Gastrocnemius medialis (tissue), 4 donors: ENCODE data around the gene BCL2. TPM values are rescaled to one million over a fixed set of nuclear protein-coding genes. Genes with fewer than 3 reads are reported as not detected.

Source experiments
- ATAC-seq, 2 donors: fragments of 150-250 bp; one replicate each; pipeline ENCODE4 v1.9.1; 2016
- DNase-seq, 2 donors: peaks; one replicate each; pipeline ENCODE4 v3.0.0-alpha.2; 2019
- H3K27ac ChIP-seq, 4 donors: fragments of 200-600 bp; sonication (generic); 1 replicate in 1 of 4; 2 replicates in 3 of 4; pipeline ENCODE4 v1.5.1; 2016 to 2018; ENCODE audit warnings: mild to moderate bottlenecking in 2 of 4, moderate library complexity in 1 of 4
- H3K27me3 ChIP-seq, 3 donors: fragments of 200-600 bp; sonication (generic) in 2 of 3; 1 replicate in 1 of 3; 2 replicates in 2 of 3; pipeline versions ENCODE4 v1.5.1 to v1.6.0; 2016 to 2019; ENCODE audit warnings: mild to moderate bottlenecking in 1 of 3, moderate library complexity in 1 of 3
- H3K36me3 ChIP-seq, 2 donors: fragments of 200-600 bp; sonication (generic) in 1 of 2; one replicate each; pipeline ENCODE4 v1.5.1; 2017 to 2018
- H3K4me1 ChIP-seq, 2 donors: fragments of 200-600 bp; sonication (generic) in 1 of 2; one replicate each; pipeline ENCODE4 v1.5.1; 2016 to 2017; ENCODE audit warnings: mild to moderate bottlenecking in 2 of 2
- H3K4me3 ChIP-seq, 4 donors: fragments of 200-600 bp; sonication (generic) in 3 of 4; 1 replicate in 1 of 4; 2 replicates in 3 of 4; pipeline ENCODE4 v1.5.1; 2016 to 2019; ENCODE audit warnings: mild to moderate bottlenecking in 2 of 4
- H3K9me3 ChIP-seq, 3 donors: fragments of 200-600 bp; sonication (generic) in 2 of 3; 1 replicate in 1 of 3; 2 replicates in 2 of 3; pipeline ENCODE4 v1.5.1; 2016 to 2019
- POLR2A ChIP-seq, 2 donors: fragments of 450-650 bp; IDR thresholded peaks; one replicate each; pipeline ENCODE4 v1.6.1; 2017; ENCODE audit warnings: antibody characterized with exemption in 2 of 2, mild to moderate bottlenecking in 2 of 2, moderate library complexity in 2 of 2
- in situ Hi-C, 4 donors: fragments of 200-750 bp; cut with MboI; loops; one replicate each; pipeline versions ENCODE4 v1.15.0 to v1.8.0; 2017; ENCODE audit warnings: low sequenced_read_pairs in 4 of 4
- intact Hi-C: fragments of 100-400 bp; cut with DNase I; formaldehyde crosslinking; loops from one replicate; pipeline ENCODE4 v1.15.1; 2023; ENCODE audit warnings: low total_unique reads
- total RNA-seq, 4 donors: library from RNA; depleted of rRNA; stranded (reverse); fragments of >200 nt; gene quantifications; one replicate each; pipeline versions ENCODE4 v1.1.0 to v1.2.3, GENCODE V29; 2016
- TF ChIP-seq, protein P1 (sequence below), 5 experiments: fragments of 450-650 bp in 3 of 5; fragments of 200-600 bp in 2 of 5; sonication (generic) in 2 of 5; IDR thresholded peaks in 4 of 5; conservative IDR thresholded peaks in 1 of 5; 1 replicate in 4 of 5; 2 replicates in 1 of 5; pipeline ENCODE4 v1.5.1; 2016 to 2019; ENCODE audit warnings: antibody characterized with exemption in 5 of 5, mild to moderate bottlenecking in 3 of 5, moderate library complexity in 3 of 5

Gene BCL2
- 10 to 100 TPM in 2 of 4 donors, 1 to 10 TPM in 2; 6.2 to 20.4 (median 13.7) TPM for total RNA-seq

DNA sequence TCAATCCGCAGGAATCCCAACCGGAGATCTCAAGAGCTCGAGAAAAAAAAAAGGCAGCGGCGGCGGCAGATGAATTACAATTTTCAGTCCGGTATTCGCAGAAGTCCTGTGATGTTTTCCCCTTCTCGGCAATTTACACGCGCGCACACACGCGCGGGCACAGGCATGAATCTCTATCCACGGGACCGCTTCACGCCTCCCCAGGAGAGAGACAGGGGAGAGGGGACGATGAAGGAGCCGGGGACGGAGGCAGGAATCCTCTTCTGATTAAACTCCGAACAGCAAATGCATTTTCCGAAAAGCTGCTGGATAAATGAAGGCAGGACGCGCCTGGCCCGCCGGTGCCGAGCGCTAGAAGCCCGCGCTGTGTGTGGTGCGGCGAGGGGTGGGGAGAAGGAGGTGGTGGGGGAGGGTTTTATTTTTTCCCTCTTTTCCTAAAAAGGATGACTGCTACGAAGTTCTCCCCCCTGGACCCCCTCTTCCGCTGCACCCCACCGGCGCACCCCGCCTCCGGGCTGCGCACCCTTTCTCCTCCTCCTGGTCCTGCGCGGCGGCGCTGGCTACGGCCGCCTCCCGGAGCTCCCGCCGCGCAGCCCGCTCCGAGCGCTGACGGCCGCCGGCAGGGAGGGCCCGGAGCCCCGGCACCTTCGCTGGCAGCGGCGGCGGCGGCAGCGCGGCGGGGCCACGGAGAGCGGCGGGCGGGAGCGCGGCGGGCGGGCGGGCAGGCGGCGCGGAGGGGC is at the start of gene BCL2:
Gene BCL2, minus strand, starts transcription at position 387 of the 740 bp plus-strand sequence.
- H3K27ac ChIP-seq: peak within 1 kb of the TSS; percentile 83 to 86 (median 84)
- H3K36me3 ChIP-seq: no peaks in the 10 kb centered on the region
- ATAC-seq (peak; percentile 12 to 44), DNase-seq (peak in 1 of 2 donors; percentile 25)
- TF ChIP-seq, protein P1, sequence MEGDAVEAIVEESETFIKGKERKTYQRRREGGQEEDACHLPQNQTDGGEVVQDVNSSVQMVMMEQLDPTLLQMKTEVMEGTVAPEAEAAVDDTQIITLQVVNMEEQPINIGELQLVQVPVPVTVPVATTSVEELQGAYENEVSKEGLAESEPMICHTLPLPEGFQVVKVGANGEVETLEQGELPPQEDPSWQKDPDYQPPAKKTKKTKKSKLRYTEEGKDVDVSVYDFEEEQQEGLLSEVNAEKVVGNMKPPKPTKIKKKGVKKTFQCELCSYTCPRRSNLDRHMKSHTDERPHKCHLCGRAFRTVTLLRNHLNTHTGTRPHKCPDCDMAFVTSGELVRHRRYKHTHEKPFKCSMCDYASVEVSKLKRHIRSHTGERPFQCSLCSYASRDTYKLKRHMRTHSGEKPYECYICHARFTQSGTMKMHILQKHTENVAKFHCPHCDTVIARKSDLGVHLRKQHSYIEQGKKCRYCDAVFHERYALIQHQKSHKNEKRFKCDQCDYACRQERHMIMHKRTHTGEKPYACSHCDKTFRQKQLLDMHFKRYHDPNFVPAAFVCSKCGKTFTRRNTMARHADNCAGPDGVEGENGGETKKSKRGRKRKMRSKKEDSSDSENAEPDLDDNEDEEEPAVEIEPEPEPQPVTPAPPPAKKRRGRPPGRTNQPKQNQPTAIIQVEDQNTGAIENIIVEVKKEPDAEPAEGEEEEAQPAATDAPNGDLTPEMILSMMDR (IDR thresholded peaks at IDR 0.05 in 4 of 5, conservative IDR thresholded peaks at IDR 0.05 in 1 of 5): no peak
- TF ChIP-seq POLR2A (IDR thresholded peaks at IDR 0.05): peak in 1 of 2 donors; percentile 21
- H3K4me3 ChIP-seq: peak within 1 kb of the TSS; percentile 60 to 95 (median 80)
- H3K27me3 ChIP-seq: no peaks in the 10 kb centered on the region
- intact Hi-C loops (loop anchor here (2.0 to 5.0 kb wide), 6 partner anchors 27 to 127 kb away; partner anchors contain the start of gene KDSR), in situ Hi-C loops (loop anchor here (5.0 to 10.0 kb wide), 5 partner anchors 55 to 305 kb away; no protein-coding TSS in a partner anchor)
- peaks cover 10 to 33% of the 10 kb centered on the region in 2 donors for H3K4me1 ChIP-seq
- no peaks in the 10 kb centered on the region for H3K9me3 ChIP-seq

DNA sequence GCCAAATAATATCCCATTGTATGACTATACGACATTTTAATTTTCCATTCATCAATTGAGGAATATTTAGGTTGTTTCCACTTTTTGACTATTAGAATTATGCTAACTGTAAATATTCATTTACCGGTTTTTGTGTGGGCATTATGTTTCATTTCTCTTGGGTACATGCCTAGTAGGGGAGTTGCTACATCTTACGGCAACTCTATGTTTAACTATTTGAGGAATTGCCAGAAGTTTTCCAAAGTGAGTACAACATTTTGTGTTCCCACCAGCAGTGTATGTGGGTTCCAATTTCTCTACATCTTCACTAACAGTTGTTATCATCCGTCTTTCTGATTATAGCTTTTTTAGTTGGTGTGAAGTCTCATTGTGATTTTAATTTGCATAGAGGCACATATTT is 49.0 kb upstream of the BCL2 start:
- in situ Hi-C loops (loop anchor here in 2 of 4 donors (5.0 to 10.0 kb wide), 2 partner anchors 54 to 56 kb away; partner anchors contain the start of gene VPS4B (in 2 of the 2)), intact Hi-C loops (loop anchor here (5.0 kb wide), 1 partner anchor 1181 kb away; the partner anchor contains the start of genes PIGN and RELCH)
- DNase-seq: no peak
- Histone ChIP-seq H3K4me1 (peaks cover 19 to 21% of the 10 kb centered on the region in 2 donors), H3K27me3 (no peaks in the 10 kb centered on the region), H3K36me3 (no peaks in the 10 kb centered on the region), H3K4me3 (peak overlapping the region in 1 of 4 donors; percentile 91), H3K27ac (no peak overlapping the region), H3K9me3 (no peaks in the 10 kb centered on the region)
- ATAC-seq: no peak
- TF ChIP-seq, protein P1 (IDR thresholded peaks at IDR 0.05 in 4 of 5, conservative IDR thresholded peaks at IDR 0.05 in 1 of 5): no peak
- TF ChIP-seq POLR2A (IDR thresholded peaks at IDR 0.05): no peak

DNA sequence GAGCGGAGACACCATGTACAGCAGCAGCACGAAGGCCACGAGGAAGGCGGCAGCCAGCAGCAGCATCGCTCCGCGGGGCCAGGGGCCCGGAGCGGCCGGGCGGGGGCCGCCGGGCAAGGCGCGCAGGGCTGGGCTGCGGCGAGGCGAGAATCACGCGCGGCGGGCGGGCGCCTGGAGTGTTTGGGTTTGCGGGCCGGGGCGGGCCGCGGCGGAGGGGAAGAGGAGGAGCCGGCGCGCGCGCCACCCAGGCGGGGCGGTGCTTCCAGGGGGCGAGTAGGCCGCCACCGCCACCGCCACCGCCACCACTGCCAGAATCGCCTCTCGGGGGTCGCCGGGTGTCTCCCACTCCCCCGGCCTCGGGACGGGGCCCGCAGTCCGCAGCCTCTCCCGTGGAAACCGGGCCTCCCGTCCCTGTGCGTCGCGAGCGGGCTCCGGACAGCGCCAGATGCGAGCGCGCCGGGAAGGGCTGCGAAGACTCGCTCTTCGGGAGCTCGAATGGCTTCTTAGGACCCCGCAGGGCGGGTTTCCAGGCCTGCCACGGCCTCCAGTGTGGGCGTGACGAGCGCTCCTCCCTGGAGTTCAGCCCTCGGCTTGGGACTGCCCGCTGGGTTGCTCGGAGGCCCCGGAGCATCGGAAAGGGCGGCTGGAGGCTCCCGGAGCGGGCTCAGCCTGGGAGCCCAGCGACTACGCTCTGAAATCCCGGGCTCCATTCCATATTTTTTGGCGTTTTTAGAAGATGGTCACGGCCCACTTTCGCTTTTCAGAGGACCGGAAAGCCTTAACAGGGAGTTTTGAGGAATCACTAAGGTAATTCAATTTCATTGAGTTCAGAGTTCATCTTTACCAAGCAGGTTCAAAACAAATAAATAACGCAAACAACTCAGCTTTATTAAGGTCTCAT is 47.7 kb upstream of the BCL2 start, which contains the start of gene KDSR:
Gene KDSR, minus strand, starts transcription at position 154 of the 901 bp plus-strand sequence. Its CDS starts 88 bp downstream, at position 66.
- peaks cover 19 to 21% of the 10 kb centered on the region in 2 donors for H3K4me1 ChIP-seq
- in situ Hi-C loops (loop anchor here in 2 of 4 donors (5.0 to 10.0 kb wide), 2 partner anchors 55 to 57 kb away; partner anchors contain the start of gene VPS4B (in 2 of the 2)), intact Hi-C loops (loop anchor here (1.0 to 5.0 kb wide), 5 partner anchors 47 to 1180 kb away; partner anchors contain the start of genes PHLPP1, PIGN, RELCH and VPS4B)
- DNase-seq (peak; percentile 85 to 90), ATAC-seq (peak; percentile 88 to 89)
- peak within 1 kb of the TSS; percentile 81 to 95 (median 90) for H3K4me3 ChIP-seq
- H3K27me3 ChIP-seq: no peaks in the 10 kb centered on the region
- no peaks in the 10 kb centered on the region for H3K9me3 ChIP-seq
- H3K36me3 ChIP-seq: peaks cover 0 to 2% of the 10 kb centered on the region in 2 donors
- peak within 1 kb of the TSS; percentile 90 to 99 (median 97) for H3K27ac ChIP-seq
- peak; percentile 80 to 87 for TF ChIP-seq POLR2A (IDR thresholded peaks at IDR 0.05)
- TF ChIP-seq, protein P1 (IDR thresholded peaks at IDR 0.05 in 4 of 5, conservative IDR thresholded peaks at IDR 0.05 in 1 of 5): peak in 2 of 5 experiments; percentile 12 to 26
